Measurements from ENCODE around the gene MRPL34. TPM values are rescaled to one million over a fixed set of nuclear protein-coding genes. Genes with fewer than 3 reads are reported as not detected.

The MRPL34 gene
- total and polyA plus RNA-seq, 4 donors = 20.8 to 81.3 (median 67.3) TPM

DNA sequence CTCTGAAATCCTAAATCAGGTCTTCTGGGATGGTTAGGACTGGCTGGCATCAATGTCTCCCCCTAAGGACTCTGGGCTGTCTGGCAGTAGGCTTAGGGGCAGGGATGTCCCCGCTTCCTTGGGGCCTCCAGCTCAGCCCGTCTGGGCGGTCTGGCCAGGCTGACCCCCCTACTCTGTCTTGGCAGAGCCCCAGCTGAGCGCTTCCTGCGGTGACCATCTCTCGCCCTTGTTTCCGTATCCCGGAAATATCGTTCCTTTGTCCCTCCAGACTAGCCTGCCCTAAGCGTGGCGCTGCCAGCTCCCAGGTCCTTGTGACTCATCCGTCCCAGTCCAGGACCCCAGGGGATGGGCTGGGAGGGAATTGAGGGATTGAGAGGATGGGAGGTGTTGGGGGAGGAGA, 43.0 kb downstream of the MRPL34 start:
- no peaks in the 10 kb centered on the region for H3K36me3 ChIP-seq (ENCODE audit: control insufficient read depth, insufficient read depth, low read length)
- peaks cover 23% of the 10 kb centered on the region for H3K4me1 ChIP-seq (ENCODE audit: control insufficient read depth, insufficient read depth, low read length)
- no peak overlapping the region for H3K4me3 ChIP-seq (ENCODE audit: low read depth, low read length)
- H3K9me3 ChIP-seq (ENCODE audit: control insufficient read depth, insufficient read depth, low read length) = no peaks in the 10 kb centered on the region
- DNase-seq (ENCODE audit: low read depth in 4 of 6, low spot score in 6 of 6) = peak in 1 of 6 donors; percentile 44
- 10% methylated on average over 9 of the region's 12 CpGs for WGBS (ENCODE audit: insufficient coverage)
- no peak overlapping the region for H3K27ac ChIP-seq (ENCODE audit: low read depth, low read length)
- H3K27me3 ChIP-seq (ENCODE audit: control insufficient read depth, insufficient read depth, low read length) = no peaks in the 10 kb centered on the region

DNA sequence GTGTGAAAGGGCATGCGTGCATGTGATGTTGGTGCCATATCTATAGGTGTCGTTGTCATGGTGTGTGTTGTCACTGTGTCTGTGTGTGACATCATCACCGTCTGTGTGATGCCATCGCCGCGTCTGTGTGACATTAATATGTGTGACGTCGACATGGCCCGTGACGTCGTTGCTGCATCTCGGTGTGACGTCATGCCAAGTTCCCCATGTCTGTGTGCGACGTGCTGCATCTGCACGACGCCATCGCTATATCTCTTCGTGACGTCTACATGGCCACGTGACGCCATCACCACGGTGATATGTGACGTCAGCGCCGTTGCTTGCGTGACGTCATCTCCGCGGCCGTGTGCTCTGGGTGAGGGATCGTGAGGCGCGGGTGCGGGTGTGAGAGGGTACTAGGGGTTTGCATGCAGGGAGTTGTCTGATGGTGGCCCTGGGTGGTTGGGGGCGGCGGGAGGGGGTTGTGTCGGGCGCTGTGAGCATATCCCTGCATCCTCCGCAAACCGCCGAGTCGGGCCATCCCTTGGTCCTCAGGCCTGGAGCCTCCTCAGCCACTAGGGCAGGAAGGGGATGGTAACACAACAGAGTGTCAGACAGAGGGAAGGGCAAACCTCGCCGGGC, 46.3 kb downstream of the MRPL34 start:
- DNase-seq (ENCODE audit: low read depth in 4 of 6, low spot score in 6 of 6) = no peak
- Histone ChIP-seq H3K9me3 (ENCODE audit: control insufficient read depth, insufficient read depth, low read length) (no peaks in the 10 kb centered on the region), H3K4me1 (ENCODE audit: control insufficient read depth, insufficient read depth, low read length) (peaks cover 16% of the 10 kb centered on the region), H3K27ac (ENCODE audit: low read depth, low read length) (no peak overlapping the region), H3K4me3 (ENCODE audit: low read depth, low read length) (no peak overlapping the region), H3K27me3 (ENCODE audit: control insufficient read depth, insufficient read depth, low read length) (no peaks in the 10 kb centered on the region), H3K36me3 (ENCODE audit: control insufficient read depth, insufficient read depth, low read length) (no peaks in the 10 kb centered on the region)
- WGBS (ENCODE audit: insufficient coverage) = 96% methylated on average over 37 of the region's 45 CpGs

DNA sequence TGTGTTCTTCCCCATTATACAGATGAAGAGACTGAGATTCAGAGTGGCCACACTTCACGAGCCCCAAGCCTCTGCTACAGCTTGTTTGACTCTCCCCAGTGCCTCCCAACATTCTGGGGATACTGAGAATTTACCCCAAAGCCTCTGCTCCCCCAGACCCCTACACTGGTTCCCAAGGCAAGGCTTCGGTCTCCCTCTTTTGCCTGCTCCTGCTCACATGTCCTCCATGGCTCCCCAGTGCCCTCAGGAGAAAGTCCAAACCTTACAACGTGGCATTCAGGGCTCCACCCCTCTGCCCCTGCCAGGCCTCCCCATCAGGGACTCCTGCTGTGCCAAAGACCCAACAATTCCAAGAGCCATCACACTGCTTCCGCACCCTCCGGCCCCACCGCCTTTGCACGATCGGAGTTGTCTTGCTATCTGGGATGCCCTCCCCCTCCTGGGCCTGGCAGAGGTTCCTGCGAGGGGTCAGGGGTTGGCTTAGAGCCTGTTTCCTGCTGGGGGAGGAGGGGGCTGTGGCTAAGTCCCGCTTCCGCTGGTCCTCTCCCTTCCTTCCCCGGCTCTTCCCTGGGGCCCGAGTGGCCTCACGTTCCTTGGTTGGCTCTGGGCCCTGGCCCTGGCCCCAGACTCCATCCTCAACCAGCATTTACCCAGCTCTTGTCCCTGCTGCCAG, 47.1 kb downstream of the MRPL34 start:
- no peak overlapping the region for H3K4me3 ChIP-seq (ENCODE audit: low read depth, low read length)
- DNase-seq (ENCODE audit: low read depth in 4 of 6, low spot score in 6 of 6) = peak in 1 of 6 donors; percentile 48
- H3K27ac ChIP-seq (ENCODE audit: low read depth, low read length) = no peak overlapping the region
- H3K4me1 ChIP-seq (ENCODE audit: control insufficient read depth, insufficient read depth, low read length) = peaks cover 16% of the 10 kb centered on the region
- H3K36me3 ChIP-seq (ENCODE audit: control insufficient read depth, insufficient read depth, low read length) = no peaks in the 10 kb centered on the region
- no peaks in the 10 kb centered on the region for H3K9me3 ChIP-seq (ENCODE audit: control insufficient read depth, insufficient read depth, low read length)
- 45% methylated on average over 10 of the region's 14 CpGs for WGBS (ENCODE audit: insufficient coverage)
- no peaks in the 10 kb centered on the region for H3K27me3 ChIP-seq (ENCODE audit: control insufficient read depth, insufficient read depth, low read length)

DNA sequence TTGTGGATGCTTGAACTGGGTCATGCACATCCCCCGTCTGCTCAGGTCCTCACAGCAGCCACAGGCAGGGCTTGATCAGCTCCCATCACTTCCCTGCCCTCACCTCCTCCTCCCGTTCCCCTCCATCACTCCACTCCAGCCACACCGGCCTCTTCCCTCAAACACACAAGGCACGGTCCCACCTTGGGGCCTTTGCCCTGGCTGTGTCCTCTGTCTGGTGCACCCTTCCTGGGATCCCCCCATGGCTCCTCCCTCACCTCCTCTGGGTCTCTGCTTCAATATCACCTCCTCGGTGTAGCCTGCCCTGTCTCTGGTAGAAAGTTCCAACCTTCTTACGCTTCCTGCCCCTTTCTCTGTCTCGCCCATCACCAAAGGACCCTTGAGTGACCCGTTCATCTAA, 47.7 kb downstream of the MRPL34 start:
- no peak for DNase-seq (ENCODE audit: low read depth in 4 of 6, low spot score in 6 of 6)
- Histone ChIP-seq H3K27ac (ENCODE audit: low read depth, low read length) (no peak overlapping the region), H3K4me3 (ENCODE audit: low read depth, low read length) (no peak overlapping the region), H3K9me3 (ENCODE audit: control insufficient read depth, insufficient read depth, low read length) (no peaks in the 10 kb centered on the region), H3K4me1 (ENCODE audit: control insufficient read depth, insufficient read depth, low read length) (peaks cover 16% of the 10 kb centered on the region), H3K36me3 (ENCODE audit: control insufficient read depth, insufficient read depth, low read length) (no peaks in the 10 kb centered on the region), H3K27me3 (ENCODE audit: control insufficient read depth, insufficient read depth, low read length) (no peaks in the 10 kb centered on the region)
- WGBS (ENCODE audit: insufficient coverage) = 78% methylated on average over 8 of the region's 8 CpGs

Other genes with a start within 250 kb of the MRPL34 start
- 1 to 10 TPM; 2.4 to 5.3 TPM for gene HAUS8, start 230.4 kb upstream of the MRPL34 start, total RNA-seq
- 10 to 100 TPM; 10.2 to 10.7 TPM for gene HAUS8, start 230.4 kb upstream of the MRPL34 start, polyA plus RNA-seq (ENCODE audit: insufficient read length in 2 of 2)
- 10 to 100 TPM; 27.9 to 39.8 TPM for gene MYO9B, start 230.1 kb upstream of the MRPL34 start, total RNA-seq
- gene MYO9B, start 230.1 kb upstream of the MRPL34 start, polyA plus RNA-seq (ENCODE audit: insufficient read length in 2 of 2) = 100 to 1,000 TPM in 1 of 2 donors, 10 to 100 TPM in 1; 97.8 to 124 TPM
- gene USE1, start 90.5 kb upstream of the MRPL34 start, total RNA-seq = 10 to 100 TPM; 13.3 to 27.1 TPM
- 10 to 100 TPM; 38.7 to 46.8 TPM for gene USE1, start 90.5 kb upstream of the MRPL34 start, polyA plus RNA-seq (ENCODE audit: insufficient read length in 2 of 2)
- gene OCEL1, start 79.6 kb upstream of the MRPL34 start, total RNA-seq = 1 to 10 TPM; 3.9 to 9.8 TPM
- 10 to 100 TPM; 12.1 to 20.9 TPM for gene OCEL1, start 79.6 kb upstream of the MRPL34 start, polyA plus RNA-seq (ENCODE audit: insufficient read length in 2 of 2)
- gene NR2F6, start 60.0 kb upstream of the MRPL34 start, total RNA-seq = 10 to 100 TPM in 1 of 2 donors, 1 to 10 TPM in 1; 8.9 to 33.6 TPM
- 10 to 100 TPM; 24.2 to 28.1 TPM for gene NR2F6, start 60.0 kb upstream of the MRPL34 start, polyA plus RNA-seq (ENCODE audit: insufficient read length in 2 of 2)
- 1 to 10 TPM; 2.1 to 5.5 TPM for gene USHBP1, start 41.1 kb upstream of the MRPL34 start, total RNA-seq
- gene USHBP1, start 41.1 kb upstream of the MRPL34 start, polyA plus RNA-seq (ENCODE audit: insufficient read length in 2 of 2) = 1 to 10 TPM; 3.0 to 5.3 TPM
- 100 to 1,000 TPM in 1 of 2 donors, 10 to 100 TPM in 1; 60.1 to 107 TPM for gene BABAM1, start 38.4 kb upstream of the MRPL34 start, total RNA-seq
- 100 to 1,000 TPM; 125 to 137 TPM for gene BABAM1, start 38.4 kb upstream of the MRPL34 start, polyA plus RNA-seq (ENCODE audit: insufficient read length in 2 of 2)
- under 1 TPM; 0.61 to 0.79 TPM for gene ANKLE1, start 24.0 kb upstream of the MRPL34 start, total RNA-seq
- 1 to 10 TPM; 2.6 to 4.3 TPM for gene ANKLE1, start 24.0 kb upstream of the MRPL34 start, polyA plus RNA-seq (ENCODE audit: insufficient read length in 2 of 2)
- gene ABHD8, start 2.4 kb upstream of the MRPL34 start, total RNA-seq = 10 to 100 TPM; 15.9 to 18.2 TPM
- 10 to 100 TPM; 34.6 to 35.6 TPM for gene ABHD8, start 2.4 kb upstream of the MRPL34 start, polyA plus RNA-seq (ENCODE audit: insufficient read length in 2 of 2)
- 10 to 100 TPM; 23.6 to 32.8 TPM for gene DDA1, start 3.7 kb downstream of the MRPL34 start, total RNA-seq
- 10 to 100 TPM; 80.1 to 84.8 TPM for gene DDA1, start 3.7 kb downstream of the MRPL34 start, polyA plus RNA-seq (ENCODE audit: insufficient read length in 2 of 2)
- 10 to 100 TPM; 12.9 to 19.7 TPM for gene ANO8, start 29.0 kb downstream of the MRPL34 start, total RNA-seq
- 10 to 100 TPM; 59.3 to 77.6 TPM for gene ANO8, start 29.0 kb downstream of the MRPL34 start, polyA plus RNA-seq (ENCODE audit: insufficient read length in 2 of 2)
- 10 to 100 TPM; 11.5 to 13.0 TPM for gene GTPBP3, start 31.7 kb downstream of the MRPL34 start, total RNA-seq
- 10 to 100 TPM; 23.3 to 31.5 TPM for gene GTPBP3, start 31.7 kb downstream of the MRPL34 start, polyA plus RNA-seq (ENCODE audit: insufficient read length in 2 of 2)
- gene PLVAP, start 71.5 kb downstream of the MRPL34 start, total RNA-seq = 10 to 100 TPM in 1 of 2 donors, 1 to 10 TPM in 1; 5.1 to 22.3 TPM
- gene PLVAP, start 71.5 kb downstream of the MRPL34 start, polyA plus RNA-seq (ENCODE audit: insufficient read length in 2 of 2) = 10 to 100 TPM in 1 of 2 donors, 1 to 10 TPM in 1; 7.5 to 12.0 TPM
- not detected for gene CCDC194, start 88.3 kb downstream of the MRPL34 start, total RNA-seq
- not detected for gene CCDC194, start 88.3 kb downstream of the MRPL34 start, polyA plus RNA-seq (ENCODE audit: insufficient read length in 2 of 2)
- gene BST2, start 99.8 kb downstream of the MRPL34 start, total RNA-seq = 10 to 100 TPM; 11.6 to 14.5 TPM
- 10 to 100 TPM; 13.0 to 14.4 TPM for gene BST2, start 99.8 kb downstream of the MRPL34 start, polyA plus RNA-seq (ENCODE audit: insufficient read length in 2 of 2)
- gene MVB12A, start 114.2 kb downstream of the MRPL34 start, total RNA-seq = 10 to 100 TPM; 16.0 to 56.7 TPM
- 10 to 100 TPM; 47.2 to 55.5 TPM for gene MVB12A, start 114.2 kb downstream of the MRPL34 start, polyA plus RNA-seq (ENCODE audit: insufficient read length in 2 of 2)
- 1 to 10 TPM; 2.1 to 2.6 TPM for gene TMEM221, start 142.8 kb downstream of the MRPL34 start, total RNA-seq
- gene TMEM221, start 142.8 kb downstream of the MRPL34 start, polyA plus RNA-seq (ENCODE audit: insufficient read length in 2 of 2) = 1 to 10 TPM; 2.5 to 4.2 TPM
- not detected for gene NXNL1, start 155.1 kb downstream of the MRPL34 start, total RNA-seq
- not detected for gene NXNL1, start 155.1 kb downstream of the MRPL34 start, polyA plus RNA-seq (ENCODE audit: insufficient read length in 2 of 2)
- 10 to 100 TPM; 15.6 to 24.1 TPM for gene SLC27A1, start 164.7 kb downstream of the MRPL34 start, total RNA-seq
- gene SLC27A1, start 164.7 kb downstream of the MRPL34 start, polyA plus RNA-seq (ENCODE audit: insufficient read length in 2 of 2) = 10 to 100 TPM; 32.1 to 47.5 TPM
- gene PGLS, start 205.8 kb downstream of the MRPL34 start, total RNA-seq = 10 to 100 TPM; 23.9 to 91.9 TPM
- gene PGLS, start 205.8 kb downstream of the MRPL34 start, polyA plus RNA-seq (ENCODE audit: insufficient read length in 2 of 2) = 10 to 100 TPM; 99.4 to 99.8 TPM
- 10 to 100 TPM; 24.3 to 41.0 TPM for gene COLGALT1, start 249.8 kb downstream of the MRPL34 start, total RNA-seq
- 10 to 100 TPM; 38.6 to 64.5 TPM for gene COLGALT1, start 249.8 kb downstream of the MRPL34 start, polyA plus RNA-seq (ENCODE audit: insufficient read length in 2 of 2)